NT2/D1 (cell line): ENCODE measurements around the gene FAHD1.

ENCODE experiments used
- SUZ12 ChIP-seq: IDR thresholded peaks from 2 replicates; pipeline ENCODE4 v1.6.1; 2011; ENCODE audit not compliant: insufficient read length, insufficient read depth; ENCODE audit errors: extremely low read depth
- YY1 ChIP-seq: IDR thresholded peaks from 2 replicates; pipeline ENCODE4 v1.6.1; 2011; ENCODE audit not compliant: insufficient read length, insufficient read depth
- ZNF274 ChIP-seq: IDR thresholded peaks from 2 replicates; pipeline ENCODE4 v1.6.1; 2011; ENCODE audit warnings: mild to moderate bottlenecking, low read depth, low read length

DNA sequence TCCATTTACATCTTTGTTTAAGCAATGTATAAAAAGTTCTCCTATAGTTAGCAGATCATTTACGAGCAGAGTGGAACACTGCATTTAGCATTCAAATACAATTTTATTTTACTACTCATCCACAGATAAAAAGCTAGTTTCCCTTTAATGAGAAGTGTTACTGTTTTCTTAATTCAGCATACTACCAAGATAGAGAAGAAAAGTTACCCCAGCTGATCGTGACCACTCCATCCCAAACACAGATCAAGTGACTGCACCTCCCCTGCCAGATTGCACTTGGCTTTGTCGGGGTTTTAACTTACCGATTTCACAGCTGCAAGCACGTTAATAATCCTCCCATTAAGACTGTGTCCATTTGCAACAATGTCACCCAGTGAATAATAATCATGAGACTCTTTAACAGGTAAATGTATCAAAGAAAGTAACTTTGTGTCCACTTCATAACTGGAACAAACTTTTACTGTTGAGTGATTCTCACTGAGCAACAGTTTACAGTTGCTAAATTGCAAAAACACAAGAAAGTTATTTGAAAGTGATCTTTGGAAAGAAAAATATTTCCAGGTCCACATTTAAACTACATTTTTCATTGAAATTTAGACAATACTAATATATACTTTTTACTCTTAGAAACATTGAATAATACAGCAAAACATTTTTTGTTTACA is 30.6 kb downstream of the FAHD1 start:
- no peak for TF ChIP-seq YY1
- no peak for TF ChIP-seq SUZ12
- TF ChIP-seq ZNF274, result no peak
